ENCODE results near the gene APEH. TPM values are rescaled to one million over a fixed set of nuclear protein-coding genes. Genes with fewer than 3 reads are reported as not detected.

Gene APEH
- total RNA-seq, 1 experiment from 2014 or later, result 273 TPM

DNA sequence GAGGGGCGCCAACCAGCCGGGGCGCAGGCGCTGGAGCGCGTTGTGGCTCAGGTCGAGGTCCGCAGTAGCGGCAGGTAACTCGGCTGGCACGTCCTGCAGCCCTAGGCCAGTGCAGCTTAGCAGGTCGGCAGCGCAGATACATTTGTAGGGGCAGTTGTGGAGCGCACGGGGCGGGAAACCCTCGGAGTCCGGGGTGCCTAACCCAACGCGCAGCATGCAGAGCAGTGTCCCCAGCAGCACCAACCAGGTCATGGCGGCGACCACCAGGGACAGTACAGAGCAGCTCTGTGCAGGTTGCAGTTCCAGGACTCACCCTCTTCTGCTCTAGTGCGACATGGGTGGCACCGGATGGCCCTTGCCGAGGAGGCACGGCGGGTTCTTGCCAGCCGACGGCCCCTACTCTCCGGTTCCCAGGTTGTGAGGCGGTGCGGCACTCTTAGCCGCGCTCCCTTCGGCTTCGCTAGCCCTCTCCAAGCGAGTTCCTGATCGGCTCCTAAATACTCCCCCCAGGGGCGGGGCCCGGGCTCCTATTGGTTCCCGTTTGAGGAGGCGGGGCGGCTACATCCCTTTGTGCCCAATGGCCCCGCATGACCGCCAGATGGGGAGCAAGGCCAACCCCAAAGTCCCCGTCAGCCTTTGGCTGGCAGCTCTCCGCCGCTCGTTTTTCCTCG is 45.2 kb downstream of the APEH start, which contains the start of gene AMIGO3 (continued):
- TF ChIP-seq E2F5 (CRISPR knock-in tag; IDR thresholded peaks at IDR 0.05) (peak; percentile 17), MYBL2 (CRISPR knock-in tag; IDR thresholded peaks at IDR 0.05) (no peak; the same call in 1 of the 2 replicates), ATF1 (CRISPR knock-in tag; IDR thresholded peaks at IDR 0.05) (peak; percentile 82; the same call in 1 of the 2 replicates), SP1 (CRISPR knock-in tag; conservative IDR thresholded peaks at IDR 0.05) (peak; percentile 59), STAT6 (CRISPR knock-in tag; conservative IDR thresholded peaks at IDR 0.05; ENCODE audit: low read depth) (no peak), ZNF532 (CRISPR knock-in tag; IDR thresholded peaks at IDR 0.05; ENCODE audit: borderline replicate concordance) (peak; percentile 56; the same call in 1 of the 2 replicates), EMX1 (CRISPR knock-in tag; IDR thresholded peaks at IDR 0.05) (peak; percentile 67; the same call in 1 of the 2 replicates), ETV6 (CRISPR knock-in tag; IDR thresholded peaks at IDR 0.05) (peak; percentile 60; the same call in 1 of the 2 replicates), FOXK1 (CRISPR knock-in tag; IDR thresholded peaks at IDR 0.05) (0 out of 2 replicates have a peak, but pooled peaks have one; percentile 15), ZNF396 (CRISPR knock-in tag; IDR thresholded peaks at IDR 0.05; ENCODE audit: borderline replicate concordance) (no peak), ZNF317 (CRISPR knock-in tag; IDR thresholded peaks at IDR 0.05; ENCODE audit: borderline replicate concordance, low read depth) (no peak), ZNF121 (CRISPR knock-in tag; IDR thresholded peaks at IDR 0.05) (no peak), ZNF416 (CRISPR knock-in tag; IDR thresholded peaks at IDR 0.05) (peak; percentile 93; the same call in 1 of the 2 replicates), FOXP1 (CRISPR knock-in tag; IDR thresholded peaks at IDR 0.05; ENCODE audit: borderline replicate concordance) (peak; percentile 85), ELF4 (CRISPR knock-in tag; IDR thresholded peaks at IDR 0.05; ENCODE audit: low read depth) (no peak), NFATC4 (CRISPR knock-in tag; IDR thresholded peaks at IDR 0.05) (peak; percentile 91), USF1 (CRISPR knock-in tag; IDR thresholded peaks at IDR 0.05) (peak; percentile 37; the same call in 1 of the 2 replicates), SOX15 (CRISPR knock-in tag; IDR thresholded peaks at IDR 0.05) (no peak), NR2C2 (CRISPR knock-in tag; IDR thresholded peaks at IDR 0.05) (peak; percentile 18; the same call in 1 of the 2 replicates), PRDM15 (CRISPR knock-in tag; IDR thresholded peaks at IDR 0.05) (0 out of 2 replicates have a peak, but pooled peaks have one; percentile 6)
- TF ChIP-seq, protein P1, sequence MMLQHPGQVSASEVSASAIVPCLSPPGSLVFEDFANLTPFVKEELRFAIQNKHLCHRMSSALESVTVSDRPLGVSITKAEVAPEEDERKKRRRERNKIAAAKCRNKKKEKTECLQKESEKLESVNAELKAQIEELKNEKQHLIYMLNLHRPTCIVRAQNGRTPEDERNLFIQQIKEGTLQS (CRISPR knock-in tag; conservative IDR thresholded peaks at IDR 0.05), result no peak
- TF ChIP-seq, protein P2, sequence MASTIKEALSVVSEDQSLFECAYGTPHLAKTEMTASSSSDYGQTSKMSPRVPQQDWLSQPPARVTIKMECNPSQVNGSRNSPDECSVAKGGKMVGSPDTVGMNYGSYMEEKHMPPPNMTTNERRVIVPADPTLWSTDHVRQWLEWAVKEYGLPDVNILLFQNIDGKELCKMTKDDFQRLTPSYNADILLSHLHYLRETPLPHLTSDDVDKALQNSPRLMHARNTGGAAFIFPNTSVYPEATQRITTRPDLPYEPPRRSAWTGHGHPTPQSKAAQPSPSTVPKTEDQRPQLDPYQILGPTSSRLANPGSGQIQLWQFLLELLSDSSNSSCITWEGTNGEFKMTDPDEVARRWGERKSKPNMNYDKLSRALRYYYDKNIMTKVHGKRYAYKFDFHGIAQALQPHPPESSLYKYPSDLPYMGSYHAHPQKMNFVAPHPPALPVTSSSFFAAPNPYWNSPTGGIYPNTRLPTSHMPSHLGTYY (CRISPR knock-in tag; IDR thresholded peaks at IDR 0.05), result peak; percentile 5; the same call in 1 of the 2 replicates
- TF ChIP-seq, protein P3, sequence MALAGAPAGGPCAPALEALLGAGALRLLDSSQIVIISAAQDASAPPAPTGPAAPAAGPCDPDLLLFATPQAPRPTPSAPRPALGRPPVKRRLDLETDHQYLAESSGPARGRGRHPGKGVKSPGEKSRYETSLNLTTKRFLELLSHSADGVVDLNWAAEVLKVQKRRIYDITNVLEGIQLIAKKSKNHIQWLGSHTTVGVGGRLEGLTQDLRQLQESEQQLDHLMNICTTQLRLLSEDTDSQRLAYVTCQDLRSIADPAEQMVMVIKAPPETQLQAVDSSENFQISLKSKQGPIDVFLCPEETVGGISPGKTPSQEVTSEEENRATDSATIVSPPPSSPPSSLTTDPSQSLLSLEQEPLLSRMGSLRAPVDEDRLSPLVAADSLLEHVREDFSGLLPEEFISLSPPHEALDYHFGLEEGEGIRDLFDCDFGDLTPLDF (CRISPR knock-in tag; IDR thresholded peaks at IDR 0.05), result 0 out of 2 replicates have a peak, but pooled peaks have one; percentile 29
